ENCODE measurements around the gene ACTRT2.

ACTRT2 gene

DNA sequence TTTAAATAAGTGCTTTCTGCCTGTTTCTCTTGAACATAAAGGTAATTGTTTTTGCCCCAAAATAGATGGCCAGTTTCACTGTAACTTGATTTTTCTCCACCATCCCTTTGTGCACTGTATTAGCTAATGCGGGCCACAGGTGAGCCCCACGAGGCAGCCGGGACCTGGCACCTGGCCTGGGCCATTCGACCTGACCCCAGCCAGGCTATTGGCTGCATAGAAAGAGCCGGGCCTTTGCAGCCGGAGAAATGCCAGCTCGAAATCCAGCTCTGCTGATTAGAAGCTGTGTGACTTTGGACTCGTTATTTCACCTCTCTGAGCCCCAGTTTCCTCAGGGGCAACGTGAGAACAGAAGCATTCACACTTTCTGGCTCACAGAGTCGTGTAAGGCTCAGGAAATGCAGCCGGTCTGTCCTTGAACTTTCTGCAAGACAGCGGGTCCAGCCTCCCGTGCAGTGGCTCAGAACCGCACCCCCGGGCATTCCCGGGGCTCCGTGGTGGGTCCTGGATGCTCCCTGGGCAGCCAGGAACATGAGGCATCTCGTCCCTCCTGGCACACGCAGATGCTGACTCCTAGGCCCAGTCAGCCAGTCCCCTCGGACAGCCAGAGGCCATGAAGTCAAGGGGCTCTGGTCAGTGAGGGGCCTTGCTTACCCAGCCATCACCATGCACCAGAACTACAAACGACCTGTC is 37.4 kb upstream of the ACTRT2 start:
- no peak for DNase-seq

DNA sequence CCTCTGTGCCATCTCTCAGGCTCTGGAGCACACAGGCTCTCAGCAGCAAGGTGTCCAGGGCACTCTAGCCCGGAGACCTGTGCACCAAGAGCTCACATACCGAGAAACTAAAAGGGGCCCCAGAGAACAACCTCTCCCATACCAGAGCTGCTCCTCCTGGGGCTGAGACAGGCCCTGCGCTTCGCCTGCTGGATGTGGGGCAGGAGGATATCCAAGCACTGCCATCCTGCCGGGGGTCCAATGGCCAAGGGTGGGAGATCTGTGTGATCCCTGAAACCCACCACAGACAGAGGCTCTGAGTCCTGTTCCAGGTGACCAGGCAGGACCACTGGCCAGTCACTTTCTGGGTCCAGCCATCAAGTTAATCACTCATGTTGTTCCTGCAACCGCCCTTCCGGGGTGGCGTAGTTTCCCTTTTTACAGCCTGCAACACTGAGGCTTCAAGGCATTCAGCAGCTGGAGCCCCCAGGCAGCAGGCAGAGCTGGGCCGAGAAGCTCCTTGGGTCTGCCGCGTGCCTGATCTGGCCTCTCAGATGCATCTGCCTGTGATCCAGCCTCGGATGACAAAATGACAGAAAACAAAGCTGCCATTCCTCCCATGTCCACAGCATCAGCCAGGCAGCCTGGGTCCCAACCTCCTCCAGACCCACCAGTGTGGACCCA is 36.7 kb upstream of the ACTRT2 start:
- no peak for DNase-seq

DNA sequence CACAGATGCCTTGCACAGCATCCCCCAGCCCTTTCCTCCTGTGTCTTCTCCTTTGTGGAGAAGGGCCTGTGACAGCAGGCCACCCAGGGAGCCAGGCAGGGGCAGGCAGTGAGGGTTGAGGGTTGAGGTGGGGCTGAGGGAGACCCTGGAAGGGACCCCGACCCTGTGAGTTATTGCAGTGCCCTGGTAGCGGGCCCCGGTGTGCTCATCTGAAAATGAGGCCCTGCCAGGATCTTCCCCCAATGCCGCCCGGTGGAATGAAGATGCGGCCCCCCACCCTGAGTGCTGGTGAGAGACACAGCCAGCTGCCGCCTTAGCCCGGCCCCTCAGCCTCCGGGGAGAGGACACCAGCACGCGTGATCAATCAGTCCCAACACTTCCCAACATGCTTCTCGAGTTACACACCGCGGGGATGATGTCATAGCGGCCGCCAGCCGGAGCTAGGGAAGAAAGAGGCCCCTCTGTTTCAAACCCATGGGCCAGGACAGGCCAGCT is 36.2 kb upstream of the ACTRT2 start:
- no peak for DNase-seq

DNA sequence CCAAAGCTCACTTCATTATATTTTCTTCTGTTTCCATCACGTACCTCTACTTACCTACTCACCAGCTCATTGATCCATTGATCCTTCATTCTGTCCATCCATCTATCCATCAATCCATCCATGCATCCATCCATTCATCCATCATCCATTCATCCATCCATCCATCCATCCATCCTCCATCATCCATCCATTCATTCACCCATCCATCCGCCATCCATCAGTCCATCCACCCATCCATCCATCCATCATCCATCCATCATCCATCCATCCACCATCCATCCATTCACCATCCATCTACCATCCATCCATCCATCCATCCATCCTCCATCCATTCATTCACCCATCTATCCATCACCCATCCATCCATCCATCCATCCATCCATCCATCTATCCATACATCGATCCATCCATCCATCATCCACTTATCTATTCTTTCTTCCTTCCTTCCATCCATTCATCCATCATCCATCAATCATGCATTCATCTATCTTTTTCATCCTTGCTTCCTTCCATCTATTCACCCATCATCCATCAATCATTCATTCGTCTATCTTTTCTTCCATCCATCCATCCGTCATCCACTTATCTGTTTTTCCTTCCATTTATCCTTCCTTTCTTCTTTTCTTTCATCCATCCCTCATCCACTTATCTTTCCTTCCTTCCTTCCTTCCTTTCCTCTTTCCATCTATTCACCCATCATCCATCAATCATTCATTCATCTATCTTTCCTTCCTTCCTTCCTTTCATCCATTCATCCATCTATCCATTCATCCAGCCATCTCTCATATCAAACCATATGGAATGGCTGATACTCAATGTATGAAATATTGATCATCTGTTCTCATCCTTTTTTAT is 35.3 kb upstream of the ACTRT2 start:
- no peak for DNase-seq

DNA sequence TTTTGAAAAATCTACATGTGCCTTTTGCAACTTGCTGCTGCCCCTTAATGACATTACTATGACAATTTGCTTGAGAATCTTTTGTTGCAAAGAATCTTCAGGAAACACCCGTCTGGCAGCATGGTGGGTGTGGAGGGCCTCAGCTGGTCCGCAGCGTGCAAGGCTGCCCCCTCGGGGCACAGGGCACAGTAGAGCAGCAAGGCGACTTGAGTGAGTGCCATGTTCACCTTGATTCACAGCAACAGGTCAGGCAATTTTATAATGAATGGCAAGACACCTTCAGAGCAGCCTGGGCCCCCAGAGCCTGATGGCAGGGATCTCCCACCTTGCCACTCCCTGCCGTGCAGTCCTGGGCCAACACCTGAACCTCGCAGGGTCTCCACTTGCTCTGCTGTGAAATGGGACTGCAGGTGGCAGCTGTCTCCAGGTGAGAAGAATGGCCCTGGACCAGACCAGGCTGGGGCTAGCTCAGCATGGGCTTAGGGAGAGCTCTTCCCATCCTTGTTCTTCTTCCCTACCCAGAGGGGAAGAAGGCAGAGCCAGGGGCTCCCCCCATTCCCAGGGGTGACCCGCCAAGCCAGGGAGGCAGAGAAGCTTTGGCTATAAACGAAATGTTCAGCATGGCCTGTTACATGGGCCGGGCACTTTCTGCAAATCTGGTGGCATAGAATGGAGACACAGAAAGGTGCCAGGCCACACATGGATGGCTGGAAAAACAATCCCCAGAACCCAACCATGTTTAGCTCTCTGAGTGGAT is 34.5 kb upstream of the ACTRT2 start:
- DNase-seq, result no peak

DNA sequence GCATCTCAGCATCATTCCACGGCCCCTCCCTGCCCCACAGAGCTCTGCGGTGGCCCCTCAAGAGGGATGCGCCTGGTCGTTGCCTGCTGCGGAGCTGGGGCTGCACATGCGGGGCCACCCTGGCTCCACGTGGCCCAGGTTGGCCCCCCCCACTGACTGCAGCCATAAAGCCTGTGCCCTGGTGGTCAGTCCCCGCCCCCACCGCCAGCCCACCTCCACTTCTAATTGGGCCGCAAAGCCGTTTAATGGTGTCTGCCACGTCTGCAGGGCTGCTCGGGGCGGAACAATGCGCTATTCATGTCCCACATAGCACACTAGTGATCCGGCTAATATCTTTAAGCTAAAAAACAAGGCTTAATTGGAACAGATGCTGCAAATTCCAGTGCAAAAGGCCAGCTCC is 33.5 kb upstream of the ACTRT2 start:
- no peak for DNase-seq

DNA sequence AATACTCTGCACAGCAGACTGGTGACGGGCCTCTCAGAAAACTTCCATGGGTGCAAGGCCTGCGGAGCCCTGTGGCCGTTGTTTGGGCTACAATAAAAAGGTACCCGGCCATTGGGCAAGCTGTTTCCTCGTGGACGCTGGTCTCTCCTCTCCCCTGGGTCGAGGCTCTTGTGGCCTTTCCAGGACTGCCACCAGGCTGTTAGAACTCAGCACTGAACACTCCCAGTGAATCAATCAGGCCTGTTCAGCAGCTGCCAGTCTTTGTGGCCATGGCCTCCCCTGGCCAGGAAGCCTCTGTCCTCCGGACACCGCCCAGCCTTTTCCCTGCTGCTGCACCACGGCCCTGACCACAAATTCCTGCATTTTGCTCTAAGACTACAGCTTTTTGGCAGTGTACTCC is 33.0 kb upstream of the ACTRT2 start:
- no peak for DNase-seq

DNA sequence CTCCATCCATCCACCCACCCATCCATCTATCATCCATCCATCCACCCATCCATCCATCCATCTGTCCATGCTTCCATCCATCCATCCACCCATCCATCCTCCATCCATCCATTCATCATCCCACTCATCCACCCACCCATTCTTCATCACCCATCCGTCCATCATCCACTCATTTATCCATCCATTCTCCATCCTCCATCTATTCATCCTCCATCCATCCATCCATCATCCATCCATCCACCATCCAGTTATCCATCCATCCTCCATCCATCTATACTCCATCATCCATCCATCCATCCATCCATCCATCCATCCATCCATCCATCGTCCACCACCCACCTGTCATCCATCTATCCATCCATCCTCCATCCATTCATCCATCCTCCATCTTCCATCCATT is 32.1 kb upstream of the ACTRT2 start:
- DNase-seq, result no peak

DNA sequence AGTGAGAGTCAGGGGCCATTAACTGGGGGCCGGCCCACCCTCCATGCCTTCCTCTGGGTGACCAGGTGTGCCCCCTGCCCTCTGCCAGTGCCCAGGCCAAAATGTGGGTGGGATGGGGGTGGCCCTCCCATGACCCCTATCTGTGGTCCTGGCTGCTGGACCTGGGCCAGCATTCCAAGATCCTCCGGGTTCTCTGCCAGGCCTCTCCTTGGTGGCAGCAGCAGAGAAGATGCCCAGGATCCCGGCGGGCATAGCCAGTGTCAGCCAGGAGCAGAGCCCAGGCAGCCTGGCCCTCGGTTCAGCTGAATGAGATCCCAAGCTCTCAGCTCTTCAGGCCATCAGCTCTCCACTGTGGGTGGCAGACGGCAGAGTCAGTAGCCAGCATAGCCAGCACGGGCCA is 31.3 kb upstream of the ACTRT2 start:
- no peak for DNase-seq

DNA sequence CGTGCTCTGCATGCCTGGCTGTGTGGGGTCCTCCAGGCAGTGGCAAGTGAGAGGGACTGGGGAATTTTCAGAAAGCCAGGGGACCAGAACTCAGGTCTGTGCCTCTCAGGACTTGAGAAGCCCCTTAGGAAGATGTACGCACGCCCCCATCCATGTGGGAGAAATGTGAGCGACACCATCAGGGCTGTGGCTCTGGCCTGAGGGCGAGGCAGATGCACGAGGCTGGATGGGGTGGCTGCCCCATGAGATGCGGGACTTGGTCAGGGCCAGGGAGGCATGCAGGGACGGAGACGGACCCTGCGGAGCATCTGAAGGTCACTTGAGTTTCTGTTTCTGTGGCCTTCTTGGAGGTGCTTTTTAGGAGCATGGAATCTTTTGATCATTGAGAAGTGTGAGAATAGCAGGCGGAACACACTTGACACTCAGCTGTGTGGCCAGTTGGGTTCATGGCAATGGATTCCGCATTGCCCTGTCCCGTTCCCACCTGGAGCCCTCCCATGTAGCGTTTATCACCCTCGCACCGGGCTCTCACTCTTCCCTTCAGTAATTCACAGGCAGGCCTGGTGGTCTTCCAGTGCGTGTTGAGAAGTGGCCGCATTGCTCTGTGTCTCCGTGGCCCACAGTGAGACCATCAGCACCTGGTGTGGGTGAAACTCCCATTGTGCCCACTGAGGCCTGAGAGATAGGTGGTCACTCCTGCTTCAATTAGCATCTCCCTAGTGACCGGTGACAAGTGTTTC is 30.7 kb upstream of the ACTRT2 start:
- DNase-seq, result no peak

DNA sequence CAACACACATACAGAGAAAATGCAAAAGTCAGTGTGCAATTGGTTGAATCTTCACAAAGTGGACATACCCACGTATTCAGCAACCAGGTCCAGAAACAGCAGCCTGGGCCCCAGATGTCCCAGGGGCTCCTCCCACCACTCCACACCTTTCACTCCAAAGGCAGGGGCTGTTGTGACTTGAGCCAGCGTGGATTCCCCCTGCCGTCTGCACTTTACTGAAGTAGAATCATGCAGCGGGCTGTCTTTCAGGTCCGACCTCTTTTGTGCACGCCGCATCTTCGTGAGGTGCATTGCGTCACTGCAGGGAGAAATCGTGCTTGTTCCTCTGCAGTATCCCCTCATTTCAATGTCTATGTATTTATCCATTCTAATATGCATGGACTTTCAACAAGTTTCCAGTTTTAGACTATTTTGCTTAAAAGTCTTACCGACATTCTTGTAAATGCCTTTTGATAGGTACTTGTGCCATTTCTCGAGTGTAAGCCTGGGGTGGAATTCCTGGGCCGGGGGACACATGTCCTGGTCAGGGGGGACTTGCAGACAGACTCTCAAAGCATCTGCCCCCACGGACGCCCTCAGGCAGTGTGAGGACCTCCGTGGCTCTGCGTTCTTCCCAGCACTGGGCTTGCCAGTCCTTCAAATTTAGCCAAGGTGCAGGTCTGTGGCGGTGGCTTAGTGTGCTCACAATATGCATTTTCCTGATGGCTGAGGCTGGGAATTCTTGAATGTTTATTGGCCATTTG is 29.3 kb upstream of the ACTRT2 start:
- no peak for DNase-seq

DNA sequence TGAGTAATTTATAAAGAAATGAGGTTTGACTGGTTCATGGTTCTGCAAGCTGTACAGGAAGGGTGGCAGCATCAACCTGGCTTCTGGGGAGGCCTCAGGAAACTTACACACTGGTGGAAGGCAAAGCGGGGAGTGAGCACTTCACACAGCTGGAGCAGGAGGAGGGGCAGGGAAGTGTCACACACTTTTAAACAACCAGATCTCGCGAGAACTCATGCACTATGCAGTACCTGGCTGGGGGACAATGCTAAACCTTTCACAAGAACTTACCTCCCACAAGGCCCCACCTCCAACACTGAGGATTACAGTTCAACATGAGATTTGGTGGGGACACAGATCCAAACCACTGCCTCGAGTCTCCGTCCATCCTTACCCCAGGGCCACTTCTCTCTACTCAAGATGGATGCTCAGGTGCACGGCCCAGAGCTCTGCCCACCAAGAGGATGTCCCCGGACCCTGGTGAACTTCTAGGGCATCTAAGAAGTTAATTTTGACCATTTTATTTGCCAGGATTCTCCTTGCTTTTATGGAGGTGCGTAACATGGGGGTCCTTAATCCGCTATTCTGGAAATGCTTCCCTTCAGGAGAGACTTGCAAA is 22.7 kb upstream of the ACTRT2 start:
- DNase-seq, result no peak

DNA sequence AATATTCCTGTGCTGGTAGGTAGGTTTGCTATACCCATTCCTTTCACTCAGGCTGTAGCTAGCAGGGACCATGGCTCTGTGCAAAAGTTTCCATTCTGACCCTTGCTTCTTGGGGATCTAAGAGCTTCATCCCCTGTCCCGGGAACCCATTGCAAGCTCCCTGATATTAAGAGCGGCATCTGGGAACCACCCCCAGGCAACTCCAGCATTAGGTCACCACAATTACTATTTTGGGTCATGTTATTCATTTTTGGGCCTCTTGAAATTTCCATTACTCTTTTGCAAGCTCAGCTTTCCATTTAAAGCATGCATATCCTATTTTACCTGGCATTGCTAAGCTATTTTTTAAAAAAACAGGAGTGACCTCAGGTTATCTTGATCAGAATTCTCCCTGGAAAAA is 22.1 kb upstream of the ACTRT2 start:
- DNase-seq, result no peak

DNA sequence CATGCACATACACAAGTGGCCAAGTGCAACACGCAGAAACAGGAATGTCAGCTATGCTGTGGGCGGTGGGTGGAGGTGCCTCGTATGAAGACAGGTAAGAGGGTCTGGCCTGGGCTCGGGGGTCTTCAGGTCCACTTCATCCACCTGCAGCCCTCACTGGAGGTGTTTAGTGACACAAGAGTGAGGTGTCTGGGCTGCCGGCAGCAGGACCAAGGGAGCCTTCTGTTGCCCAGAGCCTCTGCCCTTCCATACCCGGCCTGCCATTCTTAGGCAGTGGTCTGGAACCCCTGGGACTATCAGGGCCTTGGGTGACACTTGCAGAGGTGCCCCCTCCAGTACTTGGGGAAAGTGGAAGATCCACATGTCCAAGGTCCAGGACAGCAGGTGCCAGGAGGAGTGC is 21.7 kb upstream of the ACTRT2 start:
- DNase-seq, result no peak

DNA sequence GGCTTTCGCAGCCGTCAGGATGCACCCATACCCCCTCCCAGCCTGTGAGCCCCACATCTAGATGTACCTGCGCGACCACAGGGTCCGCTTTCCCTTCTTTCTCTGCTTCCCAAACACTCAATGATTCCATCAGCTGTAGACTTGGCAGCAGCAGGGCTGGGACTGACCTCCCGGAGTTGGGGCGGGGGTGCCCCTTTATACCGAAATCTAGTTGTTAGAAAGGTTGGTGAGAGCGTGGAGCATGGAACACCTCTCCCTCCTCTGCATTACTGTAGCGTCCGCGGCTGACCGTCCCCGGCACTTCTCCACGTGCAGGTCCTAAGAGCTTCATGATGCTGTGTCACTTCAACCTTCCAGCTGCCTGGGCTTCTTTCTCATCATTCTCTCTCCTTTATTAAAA is 21.1 kb upstream of the ACTRT2 start:
- DNase-seq, result no peak

DNA sequence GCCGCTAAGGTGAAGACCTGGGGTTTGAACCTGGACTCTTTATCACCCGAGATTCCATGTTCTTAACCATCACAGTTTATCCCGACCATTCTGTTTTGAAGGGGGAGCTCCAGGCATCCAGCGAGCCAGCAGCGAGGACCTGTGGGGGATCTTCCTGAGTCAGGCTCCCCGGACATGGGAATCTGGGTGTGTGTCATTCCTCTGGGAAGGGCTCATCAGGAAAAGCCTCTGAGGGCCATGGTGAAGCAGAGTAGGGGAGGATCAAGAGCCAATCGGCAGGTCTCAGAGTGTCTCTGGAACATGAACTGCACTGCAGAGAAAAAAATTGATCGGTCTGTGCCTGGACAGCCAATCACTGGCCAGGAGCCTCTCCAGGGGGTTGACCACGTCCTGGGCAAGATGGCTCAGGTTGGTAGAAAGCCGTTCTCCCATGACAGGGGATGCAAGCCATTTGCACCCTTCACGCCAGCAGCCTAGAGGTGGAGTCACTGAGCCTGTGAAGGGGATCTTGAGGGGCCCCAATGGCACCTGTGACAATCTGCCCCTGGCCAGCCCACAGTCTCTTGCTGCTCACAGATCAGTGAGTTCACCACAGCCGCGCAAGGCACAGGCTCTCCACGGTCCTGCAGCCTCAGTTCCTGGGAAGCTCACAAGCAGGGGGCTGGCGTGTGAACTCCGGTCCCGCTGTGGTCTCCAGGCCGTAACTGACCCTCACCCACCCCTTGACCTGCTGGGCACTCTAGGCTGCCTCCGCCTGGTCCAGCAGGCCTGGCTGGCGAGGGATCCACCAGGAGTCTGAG is 20.4 kb upstream of the ACTRT2 start:
- no peak for DNase-seq

DNA sequence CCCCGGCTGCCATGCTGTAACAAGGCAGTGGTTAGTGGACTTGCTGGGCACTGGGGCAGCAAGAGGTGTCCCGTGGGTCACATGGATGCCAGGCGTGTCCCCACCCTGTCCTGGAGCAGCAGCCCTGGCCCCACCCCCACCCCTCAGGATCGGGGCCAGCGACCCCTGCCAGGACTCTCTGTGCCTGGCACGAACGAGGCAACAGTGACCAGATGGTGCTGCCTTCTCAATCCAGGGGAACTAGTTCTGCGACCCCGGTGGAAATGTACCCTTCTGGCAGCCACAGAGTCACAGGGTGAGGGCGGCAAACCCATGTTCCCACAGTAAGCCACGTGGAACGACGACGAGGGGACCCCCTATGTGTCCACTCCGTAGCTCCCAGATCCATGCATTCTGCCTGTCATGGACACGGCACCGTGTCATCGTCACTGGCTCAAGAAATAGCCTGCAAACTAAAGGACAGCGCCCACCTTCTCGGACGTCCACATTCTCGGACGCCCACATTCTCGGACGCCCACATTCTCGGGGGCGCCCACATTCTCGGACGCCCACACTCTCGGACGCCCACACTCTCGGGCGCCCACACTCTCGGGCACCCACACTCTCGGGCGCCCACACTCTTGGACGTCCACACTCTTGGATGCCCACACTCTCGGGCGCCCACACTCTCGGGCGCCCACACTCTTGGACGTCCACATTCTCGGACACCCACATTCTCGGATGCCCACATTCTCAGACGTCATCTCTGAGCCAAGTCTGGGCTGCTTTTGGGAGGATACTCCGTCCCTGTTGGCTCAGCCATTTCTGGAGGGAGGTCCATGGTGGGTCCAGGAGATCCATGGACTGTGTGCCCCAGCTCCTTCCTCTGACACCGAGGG is 19.6 kb upstream of the ACTRT2 start:
- no peak for DNase-seq

DNA sequence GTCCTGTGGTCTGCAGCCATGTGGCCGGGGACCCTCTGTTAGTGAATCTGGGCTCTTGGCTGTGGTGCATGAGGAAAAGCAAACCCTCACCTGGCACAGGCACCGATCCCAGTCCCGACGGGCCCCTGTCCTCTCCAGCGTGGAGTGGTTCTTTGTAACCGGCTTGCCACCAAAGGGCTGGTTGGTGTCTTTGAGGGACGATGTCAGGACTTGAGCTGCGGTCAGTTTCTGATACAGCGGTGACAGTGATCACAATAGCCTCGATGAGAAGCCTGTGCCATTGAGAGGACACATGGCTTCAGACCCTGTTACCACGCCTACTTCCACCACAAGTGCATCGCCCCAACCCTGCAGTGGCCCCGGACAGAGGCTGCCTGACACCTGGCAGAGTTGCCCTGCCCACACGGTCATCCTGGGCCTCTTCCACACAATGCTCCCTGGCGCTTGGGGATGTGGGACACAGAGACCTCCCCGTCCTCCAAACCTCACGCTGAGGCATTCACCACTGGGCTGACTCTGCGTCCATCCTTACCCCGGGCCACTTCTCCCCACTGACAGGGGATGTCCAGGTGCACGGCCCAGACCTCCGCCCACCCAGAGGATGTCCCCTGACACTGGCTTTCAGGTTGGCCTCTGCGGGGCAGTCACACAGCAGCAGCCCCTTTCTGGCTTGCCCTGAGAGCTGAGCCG is 18.8 kb upstream of the ACTRT2 start:
- DNase-seq, result no peak

Data from NCI-H2081 (cell line).